BJ (cell line): Measurements from ENCODE around the gene PDLIM7. TPM values are rescaled to one million over a fixed set of nuclear protein-coding genes. Genes with fewer than 3 reads are reported as not detected.

Experiments used
- CTCF ChIA-PET: fragments of 350-600 bp; formaldehyde crosslinking; extraction: SDS; loops from one replicate; lab custom pipeline; 2021; ENCODE audit warnings: antibody characterized with exemption, inconsistent platforms; lab: Yijun Ruan, JAX
- POLR2A ChIA-PET: fragments of 300-600 bp; sonication (Branson Sonifier 250); formaldehyde crosslinking; extraction: SDS; loops from one replicate; lab custom pipeline; 2021; ENCODE audit warnings: antibody characterized with exemption; lab: Charles Lee
- DNase-seq: peaks from one replicate; pipeline ENCODE4 v3.0.0-alpha.2; 2011; ENCODE audit warnings: low read depth
- H3K27me3 ChIP-seq: 2 replicates; pipeline ENCODE4 v1.6.0; 2011; ENCODE audit warnings: low read length; ENCODE audit not compliant: control insufficient read depth, insufficient read depth
- H3K36me3 ChIP-seq: 2 replicates; pipeline ENCODE4 v1.5.1; 2011; ENCODE audit warnings: low read length; ENCODE audit not compliant: control insufficient read depth, insufficient read depth
- H3K4me3 ChIP-seq: 2 replicates; pipeline ENCODE4 v1.5.1; 2011; ENCODE audit warnings: low read depth, mild to moderate bottlenecking, control low read depth, low read length
- polyA plus RNA-seq: library from polyadenylated mRNA; depleted of rRNA; stranded (reverse); fragments of >200 nt; gene quantifications from 2 replicates; pipeline ENCODE4 v1.2.3, GENCODE V29; 2011
- TF ChIP-seq, protein P1 (sequence below): IDR thresholded peaks from 2 replicates; pipeline ENCODE4 v1.5.1; 2011; ENCODE audit warnings: low read depth, mild to moderate bottlenecking, control low read depth, inconsistent platforms, low read length, moderate library complexity; ENCODE audit not compliant: insufficient read depth

The PDLIM7 gene
- polyA plus RNA-seq, 1 experiment = 624 TPM

DNA sequence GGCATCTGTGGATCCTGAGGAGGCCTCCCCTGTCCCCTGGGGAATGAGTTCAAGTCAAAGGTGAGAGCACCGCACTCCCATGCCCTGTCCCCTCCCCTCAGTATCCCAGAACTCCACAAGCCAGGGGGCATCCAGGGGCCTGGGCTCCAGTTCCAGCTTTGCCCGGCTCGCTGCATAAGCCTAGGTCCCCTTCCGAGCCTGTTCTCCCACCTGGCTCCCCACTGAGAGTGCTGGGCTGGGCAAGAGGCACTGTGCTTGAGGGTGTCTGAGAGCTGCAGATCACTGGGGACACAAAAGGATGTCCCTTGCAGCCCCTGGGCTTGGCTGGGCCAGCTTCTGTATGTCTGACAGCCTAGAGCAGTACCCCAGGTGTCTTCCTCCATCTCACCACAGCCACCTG lies 7.7 kb upstream of the PDLIM7 start:
- TF ChIP-seq, protein P1, sequence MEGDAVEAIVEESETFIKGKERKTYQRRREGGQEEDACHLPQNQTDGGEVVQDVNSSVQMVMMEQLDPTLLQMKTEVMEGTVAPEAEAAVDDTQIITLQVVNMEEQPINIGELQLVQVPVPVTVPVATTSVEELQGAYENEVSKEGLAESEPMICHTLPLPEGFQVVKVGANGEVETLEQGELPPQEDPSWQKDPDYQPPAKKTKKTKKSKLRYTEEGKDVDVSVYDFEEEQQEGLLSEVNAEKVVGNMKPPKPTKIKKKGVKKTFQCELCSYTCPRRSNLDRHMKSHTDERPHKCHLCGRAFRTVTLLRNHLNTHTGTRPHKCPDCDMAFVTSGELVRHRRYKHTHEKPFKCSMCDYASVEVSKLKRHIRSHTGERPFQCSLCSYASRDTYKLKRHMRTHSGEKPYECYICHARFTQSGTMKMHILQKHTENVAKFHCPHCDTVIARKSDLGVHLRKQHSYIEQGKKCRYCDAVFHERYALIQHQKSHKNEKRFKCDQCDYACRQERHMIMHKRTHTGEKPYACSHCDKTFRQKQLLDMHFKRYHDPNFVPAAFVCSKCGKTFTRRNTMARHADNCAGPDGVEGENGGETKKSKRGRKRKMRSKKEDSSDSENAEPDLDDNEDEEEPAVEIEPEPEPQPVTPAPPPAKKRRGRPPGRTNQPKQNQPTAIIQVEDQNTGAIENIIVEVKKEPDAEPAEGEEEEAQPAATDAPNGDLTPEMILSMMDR = no peak
- no peaks in the 10 kb centered on the region for H3K27me3 ChIP-seq
- ChIA-PET POLR2A (no interaction called here), CTCF (interaction anchor here (1.0 to 1.3 kb wide), 2 partner anchors 11 to 195 kb away, joined by 3 read pairs; no protein-coding TSS in a partner anchor)
- no peaks in the 10 kb centered on the region; the same call in 1 of the 2 replicates for H3K36me3 ChIP-seq
- H3K4me3 ChIP-seq = no peak overlapping the region
- no peak for DNase-seq

DNA sequence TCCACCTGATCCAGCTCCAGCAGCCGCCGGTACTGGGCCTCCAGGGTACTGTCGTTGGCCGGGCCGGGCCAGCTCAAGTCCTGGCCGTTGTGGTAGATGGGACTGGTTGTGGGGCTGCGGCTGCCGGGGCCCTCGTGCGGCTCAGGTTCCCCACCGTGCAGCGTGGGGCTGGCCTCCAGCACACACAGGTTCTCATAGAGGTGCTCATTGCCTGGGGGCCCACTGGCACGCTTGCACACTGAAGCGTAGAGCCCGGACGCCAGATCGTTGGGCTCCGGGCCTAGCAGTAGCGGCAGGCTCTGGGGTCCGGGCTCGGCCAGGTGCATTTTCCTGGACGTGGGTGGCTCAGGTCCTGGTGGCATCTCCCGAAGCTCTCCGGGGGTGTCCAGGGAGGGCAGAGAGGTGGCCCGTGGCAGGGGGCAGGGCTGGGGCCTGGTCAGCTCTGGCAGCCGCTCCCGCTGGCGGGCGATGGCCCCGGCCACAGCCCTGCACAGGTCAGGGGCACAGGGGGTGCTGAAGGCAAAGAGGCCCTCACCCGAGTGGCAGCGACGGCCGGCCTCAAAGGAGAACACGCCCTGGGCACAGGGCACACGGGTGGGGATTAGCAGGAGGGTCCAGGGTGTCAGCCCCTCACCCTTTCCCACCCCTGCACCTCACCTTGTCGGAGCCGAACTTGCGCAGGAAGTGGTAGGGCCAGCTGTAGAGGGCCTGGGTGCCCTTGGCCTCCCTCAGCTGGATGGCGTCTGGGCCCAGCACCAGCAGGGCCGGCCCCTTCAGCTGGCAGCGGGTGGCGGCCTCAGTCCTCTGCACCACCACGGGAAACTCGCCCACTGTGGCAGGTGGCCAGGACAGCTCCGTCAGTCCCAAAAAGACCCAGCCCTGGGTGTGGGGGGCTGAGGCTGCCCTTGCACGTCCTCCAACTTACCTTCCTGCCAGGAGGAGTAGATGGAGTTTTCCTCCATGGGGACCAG lies 7.0 kb upstream of the PDLIM7 start:
- TF ChIP-seq, protein P1 = no peak
- POLR2A ChIA-PET = no interaction called here
- CTCF ChIA-PET = interaction anchor here (1.0 to 1.3 kb wide), 2 partner anchors 12 kb away, joined by 3 read pairs; no protein-coding TSS in a partner anchor
- H3K4me3 ChIP-seq = no peak overlapping the region
- H3K27me3 ChIP-seq = no peaks in the 10 kb centered on the region
- H3K36me3 ChIP-seq = no peaks in the 10 kb centered on the region; the same call in 1 of the 2 replicates
- no peak for DNase-seq

DNA sequence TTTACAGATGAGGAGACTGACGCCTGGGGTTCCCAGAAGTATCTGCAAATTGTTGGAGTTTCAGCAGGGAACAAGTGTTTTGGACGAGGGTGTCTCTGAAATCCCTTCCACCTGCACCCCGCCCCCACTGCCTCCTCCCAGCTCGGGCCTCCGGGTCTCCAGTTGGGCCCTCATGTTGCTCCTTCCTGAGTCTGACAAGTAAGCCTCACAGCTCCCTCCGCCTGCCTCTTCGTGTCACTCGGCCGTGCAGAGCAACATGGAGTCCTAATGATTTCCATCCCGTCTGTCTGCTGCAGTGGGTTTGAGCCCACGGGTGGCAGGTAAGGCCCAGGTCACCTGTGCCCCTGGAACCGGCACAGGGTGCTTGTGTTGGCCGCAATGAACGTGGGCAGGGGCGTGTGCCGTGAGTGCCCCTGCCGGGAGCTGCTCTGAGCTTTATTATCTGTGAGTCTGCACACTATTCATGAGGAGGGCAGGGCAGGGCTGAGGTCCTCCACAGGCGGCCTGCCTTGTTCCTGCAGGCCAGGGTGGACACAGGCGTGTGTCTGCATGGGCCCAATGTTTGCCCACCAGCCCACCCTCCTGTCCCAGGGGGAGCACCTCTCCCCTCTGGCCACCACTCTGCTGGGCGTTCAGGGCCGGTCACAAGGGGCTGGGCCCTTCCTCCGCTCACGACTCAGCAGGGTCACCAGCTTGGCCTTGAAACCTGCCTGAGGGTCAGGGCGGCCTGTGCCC lies 6.1 kb upstream of the PDLIM7 start:
- no peaks in the 10 kb centered on the region for H3K27me3 ChIP-seq
- CTCF ChIA-PET = interaction anchor here (1.0 to 5.2 kb wide), 2 partner anchors 12 to 99 kb away, joined by 3 to 61 read pairs; no protein-coding TSS in a partner anchor
- DNase-seq = no peak
- POLR2A ChIA-PET = no interaction called here
- TF ChIP-seq, protein P1 = no peak
- H3K4me3 ChIP-seq = no peak overlapping the region
- no peaks in the 10 kb centered on the region; the same call in 1 of the 2 replicates for H3K36me3 ChIP-seq

DNA sequence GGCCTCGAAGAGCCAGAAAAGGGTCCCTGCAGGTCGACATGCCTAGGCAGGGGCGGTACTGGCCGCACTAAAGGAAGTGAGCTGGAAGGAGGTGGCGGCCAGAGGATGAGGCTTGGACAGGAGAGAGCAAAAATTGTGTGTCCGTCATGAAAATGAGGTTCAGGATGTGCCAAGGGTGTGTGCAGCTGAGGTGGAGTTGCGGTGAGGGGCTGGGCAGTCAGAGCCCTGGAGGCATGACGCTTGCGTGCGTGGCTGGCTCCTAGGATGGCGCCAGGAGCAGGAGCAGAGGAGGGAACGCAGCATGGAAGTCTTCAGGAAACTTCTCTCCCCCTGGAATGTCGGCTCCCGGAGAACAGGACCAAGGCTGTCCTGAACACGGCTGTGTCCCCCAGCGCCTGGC lies 5.5 kb upstream of the PDLIM7 start:
- Histone ChIP-seq H3K36me3 (no peaks in the 10 kb centered on the region; the same call in 1 of the 2 replicates), H3K27me3 (no peaks in the 10 kb centered on the region), H3K4me3 (no peak overlapping the region)
- ChIA-PET CTCF (interaction anchor here (1.0 to 5.2 kb wide), 7 partner anchors 7 to 133 kb away, joined by 3 to 61 read pairs (median 13); partner anchors contain the start of gene DOK3), POLR2A (no interaction called here)
- DNase-seq = no peak
- TF ChIP-seq, protein P1 = no peak
